BJ (cell line): ENCODE measurements around the gene PCDH1. TPM values are rescaled to one million over a fixed set of nuclear protein-coding genes. Genes with fewer than 3 reads are reported as not detected.

Experiments used
- CTCF ChIA-PET: fragments of 350-600 bp; formaldehyde crosslinking; extraction: SDS; loops from one replicate; lab custom pipeline; 2021; ENCODE audit warnings: antibody characterized with exemption, inconsistent platforms; lab: Yijun Ruan, JAX
- POLR2A ChIA-PET: fragments of 300-600 bp; sonication (Branson Sonifier 250); formaldehyde crosslinking; extraction: SDS; loops from one replicate; lab custom pipeline; 2021; ENCODE audit warnings: antibody characterized with exemption; lab: Charles Lee
- DNase-seq: peaks from one replicate; pipeline ENCODE4 v3.0.0-alpha.2; 2011; ENCODE audit warnings: low read depth
- H3K27me3 ChIP-seq: 2 replicates; pipeline ENCODE4 v1.6.0; 2011; ENCODE audit warnings: low read length; ENCODE audit not compliant: control insufficient read depth, insufficient read depth
- H3K36me3 ChIP-seq: 2 replicates; pipeline ENCODE4 v1.5.1; 2011; ENCODE audit warnings: low read length; ENCODE audit not compliant: control insufficient read depth, insufficient read depth
- H3K4me3 ChIP-seq: 2 replicates; pipeline ENCODE4 v1.5.1; 2011; ENCODE audit warnings: low read depth, mild to moderate bottlenecking, control low read depth, low read length
- polyA plus RNA-seq: library from polyadenylated mRNA; depleted of rRNA; stranded (reverse); fragments of >200 nt; gene quantifications from 2 replicates; pipeline ENCODE4 v1.2.3, GENCODE V29; 2011
- TF ChIP-seq, protein P1 (sequence below): IDR thresholded peaks from 2 replicates; pipeline ENCODE4 v1.5.1; 2011; ENCODE audit warnings: low read depth, mild to moderate bottlenecking, control low read depth, inconsistent platforms, low read length, moderate library complexity; ENCODE audit not compliant: insufficient read depth

Gene PCDH1
- polyA plus RNA-seq, 1 experiment = 2.1 TPM

DNA sequence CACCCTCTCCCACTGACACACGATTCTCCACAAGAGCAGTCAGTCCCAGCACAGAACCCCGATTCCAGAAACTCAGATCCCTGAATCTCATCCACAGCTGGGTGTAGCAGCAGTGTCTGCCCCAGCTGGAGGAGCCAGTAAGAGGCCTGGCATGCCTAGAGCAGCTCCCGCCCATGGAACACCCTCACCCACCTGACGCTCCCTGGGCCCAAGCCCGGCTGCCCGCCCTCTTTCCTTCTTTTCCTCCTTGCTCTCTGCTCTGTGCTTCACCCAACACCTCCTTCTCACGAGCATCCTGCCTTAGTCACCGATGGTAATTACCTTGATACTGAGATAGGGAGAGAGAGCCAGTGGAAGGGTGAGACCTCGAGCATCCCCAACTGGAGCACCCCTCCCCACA is 8.7 kb downstream of the PCDH1 start:
- ChIA-PET POLR2A (no interaction called here), CTCF (interaction anchor here (2.1 to 3.7 kb wide), 2 partner anchors 9 to 91 kb away, joined by 9 to 31 read pairs; partner anchors contain the start of gene PCDH1)
- no peak overlapping the region for H3K4me3 ChIP-seq
- H3K36me3 ChIP-seq = no peaks in the 10 kb centered on the region
- peaks cover 20% of the 10 kb centered on the region for H3K27me3 ChIP-seq
- DNase-seq = no peak
- TF ChIP-seq, protein P1, sequence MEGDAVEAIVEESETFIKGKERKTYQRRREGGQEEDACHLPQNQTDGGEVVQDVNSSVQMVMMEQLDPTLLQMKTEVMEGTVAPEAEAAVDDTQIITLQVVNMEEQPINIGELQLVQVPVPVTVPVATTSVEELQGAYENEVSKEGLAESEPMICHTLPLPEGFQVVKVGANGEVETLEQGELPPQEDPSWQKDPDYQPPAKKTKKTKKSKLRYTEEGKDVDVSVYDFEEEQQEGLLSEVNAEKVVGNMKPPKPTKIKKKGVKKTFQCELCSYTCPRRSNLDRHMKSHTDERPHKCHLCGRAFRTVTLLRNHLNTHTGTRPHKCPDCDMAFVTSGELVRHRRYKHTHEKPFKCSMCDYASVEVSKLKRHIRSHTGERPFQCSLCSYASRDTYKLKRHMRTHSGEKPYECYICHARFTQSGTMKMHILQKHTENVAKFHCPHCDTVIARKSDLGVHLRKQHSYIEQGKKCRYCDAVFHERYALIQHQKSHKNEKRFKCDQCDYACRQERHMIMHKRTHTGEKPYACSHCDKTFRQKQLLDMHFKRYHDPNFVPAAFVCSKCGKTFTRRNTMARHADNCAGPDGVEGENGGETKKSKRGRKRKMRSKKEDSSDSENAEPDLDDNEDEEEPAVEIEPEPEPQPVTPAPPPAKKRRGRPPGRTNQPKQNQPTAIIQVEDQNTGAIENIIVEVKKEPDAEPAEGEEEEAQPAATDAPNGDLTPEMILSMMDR = no peak

DNA sequence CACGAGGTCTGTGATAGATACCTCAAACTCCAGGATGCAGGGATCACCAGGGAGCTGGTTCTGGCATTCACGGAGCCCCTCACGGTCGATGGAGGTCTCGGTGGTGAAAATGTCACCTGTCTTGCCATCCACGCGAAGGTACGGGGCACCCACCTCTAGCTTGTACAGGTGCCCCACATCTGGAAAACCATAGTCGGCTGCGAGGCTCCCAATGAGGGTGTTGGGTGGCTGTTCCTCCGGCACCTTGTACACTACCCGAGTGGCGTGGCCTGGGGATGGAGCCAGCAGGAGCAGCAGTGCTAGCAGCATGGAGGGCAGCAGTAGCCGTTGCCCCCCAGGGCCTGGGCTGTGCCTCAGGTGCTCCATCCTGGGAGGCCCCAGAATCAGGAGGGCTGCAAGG is 9.2 kb downstream of the PCDH1 start:
- ChIA-PET CTCF (interaction anchor here (2.1 to 3.7 kb wide), 2 partner anchors 10 to 92 kb away, joined by 9 to 31 read pairs; partner anchors contain the start of gene PCDH1), POLR2A (no interaction called here)
- Histone ChIP-seq H3K36me3 (no peaks in the 10 kb centered on the region), H3K4me3 (no peak overlapping the region), H3K27me3 (peaks cover 18% of the 10 kb centered on the region)
- TF ChIP-seq, protein P1 = no peak
- no peak for DNase-seq

DNA sequence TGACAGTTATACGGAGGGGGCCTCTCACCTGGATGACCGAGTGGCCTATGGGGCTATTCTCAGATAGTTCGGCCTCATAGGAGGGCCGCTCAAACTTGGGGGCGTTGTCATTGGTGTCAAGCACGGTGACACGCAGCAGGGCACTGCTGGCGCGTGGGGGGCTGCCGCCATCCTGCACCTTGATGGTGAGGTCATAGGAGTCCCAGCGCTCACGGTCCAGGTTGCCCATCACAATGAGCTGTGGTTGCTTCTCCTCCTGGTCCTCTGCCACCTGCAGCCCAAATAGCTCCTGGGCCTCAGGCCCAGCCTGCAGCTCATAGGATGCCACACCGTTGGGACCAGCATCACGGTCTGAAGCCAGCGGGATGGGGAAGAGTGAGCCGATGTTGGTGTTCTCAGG is 9.7 kb downstream of the PCDH1 start:
- DNase-seq = no peak
- TF ChIP-seq, protein P1 = no peak
- CTCF ChIA-PET = interaction anchor here (3.7 kb wide), 1 partner anchor 10 kb away, joined by 31 read pairs; the partner anchor contains the start of gene PCDH1
- POLR2A ChIA-PET = no interaction called here
- H3K4me3 ChIP-seq = no peak overlapping the region
- peaks cover 18% of the 10 kb centered on the region for H3K27me3 ChIP-seq
- H3K36me3 ChIP-seq = no peaks in the 10 kb centered on the region

DNA sequence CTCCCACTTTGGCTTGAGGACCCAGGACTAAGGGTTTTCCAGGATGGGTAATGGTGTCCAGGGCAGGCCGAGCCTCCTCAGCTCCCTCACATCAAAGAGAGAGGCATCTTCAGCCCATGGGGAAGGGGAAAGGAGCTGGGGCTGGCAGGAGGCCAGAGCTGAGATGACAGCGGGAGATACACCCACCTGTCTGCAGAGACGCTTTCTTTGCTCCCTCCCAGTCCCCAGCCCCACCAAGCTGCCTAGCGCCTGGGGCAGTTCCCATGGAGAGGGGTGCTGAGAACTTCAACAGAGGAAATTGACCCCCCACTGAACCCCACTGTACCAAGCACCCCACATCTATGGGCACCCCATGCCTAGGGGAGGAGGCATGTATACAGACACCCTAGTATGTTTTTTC is 10.6 kb downstream of the PCDH1 start:
- no peaks in the 10 kb centered on the region for H3K36me3 ChIP-seq
- no peak overlapping the region for H3K4me3 ChIP-seq
- DNase-seq = no peak
- H3K27me3 ChIP-seq = peaks cover 18% of the 10 kb centered on the region
- ChIA-PET CTCF (interaction anchor here (3.7 kb wide), 1 partner anchor 11 kb away, joined by 31 read pairs; the partner anchor contains the start of gene PCDH1), POLR2A (no interaction called here)
- TF ChIP-seq, protein P1 = no peak

DNA sequence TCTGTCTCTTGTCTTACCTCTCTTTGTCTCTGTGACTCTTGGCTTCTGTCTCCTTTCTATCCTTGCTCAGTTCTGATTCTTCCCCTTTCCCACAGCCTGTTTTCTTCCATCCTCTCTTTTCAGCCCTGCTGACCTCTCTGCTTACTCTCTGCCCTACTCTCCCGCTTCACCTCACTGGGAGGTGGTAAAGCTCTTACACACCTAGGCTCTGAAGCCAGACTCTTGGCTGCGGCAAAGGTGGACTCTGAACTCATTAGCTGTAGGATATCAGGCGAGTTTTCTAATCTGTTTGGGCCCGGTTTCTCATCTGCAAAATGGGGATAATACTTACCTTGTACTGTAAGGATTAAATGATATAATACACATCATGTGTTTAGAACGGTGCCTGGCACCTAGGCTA is 11.1 kb downstream of the PCDH1 start:
- H3K27me3 ChIP-seq = peaks cover 18% of the 10 kb centered on the region
- ChIA-PET CTCF (interaction anchor here (3.7 kb wide), 1 partner anchor 12 kb away, joined by 31 read pairs; the partner anchor contains the start of gene PCDH1), POLR2A (no interaction called here)
- TF ChIP-seq, protein P1 = no peak
- no peak overlapping the region for H3K4me3 ChIP-seq
- no peaks in the 10 kb centered on the region for H3K36me3 ChIP-seq
- DNase-seq = no peak
